Measurements from ENCODE around the gene BRCC3. TPM values are rescaled to one million over a fixed set of nuclear protein-coding genes. Genes with fewer than 3 reads are reported as not detected.

The BRCC3 gene
- polyA plus RNA-seq, result 26.0 TPM
- long read RNA-seq, donor 1, transcript BRCC3-208 (10 exons, 2,694 nt), result major isoform, 5 of 5 reads
- long read RNA-seq, donor 1, partial matches to known transcripts, result 0 of 5 reads
- long read RNA-seq, donor 1, other reads (novel, unspliced or antisense), result 0 of 5 reads
- long read RNA-seq, donor 2, transcript BRCC3-208 (10 exons, 2,694 nt), result major isoform, 7 of 14 reads
- long read RNA-seq, donor 2, partial matches to known transcripts, result 0 of 14 reads
- long read RNA-seq, donor 2, other reads (novel, unspliced or antisense), result 7 of 14 reads
- long read RNA-seq, donor 3, transcript BRCC3-208 (10 exons, 2,694 nt), result major isoform, 10 of 18 reads
- long read RNA-seq, donor 3, partial matches to known transcripts, result 5 of 18 reads
- long read RNA-seq, donor 3, other reads (novel, unspliced or antisense), result 0 of 18 reads
- long read RNA-seq, donor 4, result 0 reads
- long read RNA-seq, donor 5, transcript BRCC3-208 (10 exons, 2,694 nt), result major isoform, 5 of 5 reads
- long read RNA-seq, donor 5, partial matches to known transcripts, result 0 of 5 reads
- long read RNA-seq, donor 5, other reads (novel, unspliced or antisense), result 0 of 5 reads
- long read RNA-seq, donor 6, transcript BRCC3-208 (10 exons, 2,694 nt), result major isoform, 6 of 8 reads
- long read RNA-seq, donor 6, partial matches to known transcripts, result 0 of 8 reads
- long read RNA-seq, donor 6, other reads (novel, unspliced or antisense), result 0 of 8 reads
- long read RNA-seq, donor 7, partial matches to known transcripts, result 0 of 3 reads
- long read RNA-seq, donor 7, other reads (novel, unspliced or antisense), result 0 of 3 reads
- long read RNA-seq, donor 8, transcript BRCC3-208 (10 exons, 2,694 nt), result major isoform, 7 of 8 reads
- long read RNA-seq, donor 8, partial matches to known transcripts, result 0 of 8 reads
- long read RNA-seq, donor 8, other reads (novel, unspliced or antisense), result 0 of 8 reads
- long read RNA-seq, donor 9, transcript BRCC3-208 (10 exons, 2,694 nt), result major isoform, 10 of 11 reads
- long read RNA-seq, donor 9, partial matches to known transcripts, result 0 of 11 reads
- long read RNA-seq, donor 9, other reads (novel, unspliced or antisense), result 0 of 11 reads
- long read RNA-seq, donor 10, transcript BRCC3-208 (10 exons, 2,694 nt), result major isoform, 6 of 7 reads
- long read RNA-seq, donor 10, partial matches to known transcripts, result 0 of 7 reads
- long read RNA-seq, donor 10, other reads (novel, unspliced or antisense), result 0 of 7 reads
- long read RNA-seq, donor 11, transcript BRCC3-208 (10 exons, 2,694 nt), result major isoform, 11 of 12 reads
- long read RNA-seq, donor 11, partial matches to known transcripts, result 0 of 12 reads
- long read RNA-seq, donor 11, other reads (novel, unspliced or antisense), result 0 of 12 reads

DNA sequence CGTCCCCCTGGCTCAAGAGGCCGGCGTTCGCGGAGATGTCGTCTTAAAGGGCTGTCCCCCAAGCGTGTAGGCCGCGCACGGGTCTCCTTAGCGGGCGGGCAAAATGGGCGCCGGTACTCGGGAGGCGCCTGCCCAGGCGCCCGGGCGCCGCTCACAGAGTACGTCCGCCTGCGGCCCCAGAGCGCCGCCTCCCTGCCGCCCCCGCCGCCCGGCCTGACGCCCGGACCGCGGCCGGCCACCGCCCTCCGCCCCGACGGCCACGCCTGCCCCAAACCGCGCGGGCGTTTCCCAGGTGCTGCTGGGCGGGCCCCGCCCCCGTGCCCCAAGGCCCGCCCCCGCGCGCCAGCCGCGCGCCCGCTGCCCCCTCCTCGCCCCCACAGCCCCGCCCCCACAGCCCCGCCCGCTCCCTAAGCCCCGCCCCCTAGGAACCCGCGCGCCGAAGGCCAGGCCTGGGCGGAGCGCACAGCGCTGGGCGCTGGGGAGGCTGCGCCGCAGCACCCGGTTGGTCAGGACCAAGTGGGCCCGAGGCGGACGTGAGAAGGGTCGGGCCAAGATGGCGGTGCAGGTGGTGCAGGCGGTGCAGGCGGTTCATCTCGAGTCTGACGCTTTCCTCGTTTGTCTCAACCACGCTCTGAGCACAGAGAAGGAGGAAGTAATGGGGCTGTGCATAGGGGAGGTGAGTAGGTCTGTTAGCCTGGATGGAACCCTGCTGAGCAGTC lies at the start of gene BRCC3, which contains the start of the genes CMC4 and MTCP1:
Gene BRCC3, plus strand, starts transcription at position 534 of the 719 bp plus-strand sequence. Its CDS starts 20 bp downstream, at position 554.
Gene CMC4, minus strand, starts transcription at position 162 of the 719 bp plus-strand sequence. CDS start 7,113 bp downstream, outside the sequence.
Gene MTCP1, minus strand, starts transcription at position 162 of the 719 bp plus-strand sequence. CDS start 5,126 bp downstream, outside the sequence.
- H3K27ac ChIP-seq (ENCODE audit: low read length), result peak within 1 kb of the TSS; percentile 86
- H3K4me1 ChIP-seq (ENCODE audit: control insufficient read depth, insufficient read depth, low read length), result no peaks in the 10 kb centered on the region
- no CpG with 5 or more reads among the region's 81 CpGs for WGBS (ENCODE audit: insufficient coverage, low lambda C conversion rate)
- peak; percentile 73 to 85 for DNase-seq
- H3K9me3 ChIP-seq (ENCODE audit: control insufficient read depth, low read depth, low read length), result no peaks in the 10 kb centered on the region
- peaks cover 9% of the 10 kb centered on the region for H3K36me3 ChIP-seq (ENCODE audit: control insufficient read depth, insufficient read depth, low read length)
- H3K27me3 ChIP-seq (ENCODE audit: control insufficient read depth, insufficient read depth, low read length), result no peaks in the 10 kb centered on the region
- peak within 1 kb of the TSS; percentile 81 for H3K4me3 ChIP-seq (ENCODE audit: low read length)

- H3K36me3 ChIP-seq (ENCODE audit: control insufficient read depth, insufficient read depth, low read length), result no peaks in the 10 kb centered on the region
- no peaks in the 10 kb centered on the region for H3K27me3 ChIP-seq (ENCODE audit: control insufficient read depth, insufficient read depth, low read length)
- DNase-seq, result no peak
- no CpG with 5 or more reads among the region's 1 CpG for WGBS (ENCODE audit: insufficient coverage, low lambda C conversion rate)
- H3K9me3 ChIP-seq (ENCODE audit: control insufficient read depth, low read depth, low read length), result no peaks in the 10 kb centered on the region
- peaks cover 4% of the 10 kb centered on the region for H3K4me1 ChIP-seq (ENCODE audit: control insufficient read depth, insufficient read depth, low read length)
- H3K27ac ChIP-seq (ENCODE audit: low read length), result no peak within 1 kb of the TSS
- H3K4me3 ChIP-seq (ENCODE audit: low read length), result no peak within 1 kb of the TSS
Measured at GRCh38 chrX:155022585-155022984, 48.7 kb upstream of the BRCC3 start, which contains the start of gene F8. Gene F8, minus strand, starts transcription at chrX:155022723. Its CDS starts 171 bp downstream, at chrX:155022552.

GRCh38 chrX:155023907-155024833 lies 47.1 kb upstream of the BRCC3 start:
- no CpG with 5 or more reads among the region's 6 CpGs for WGBS (ENCODE audit: insufficient coverage, low lambda C conversion rate)
- no peaks in the 10 kb centered on the region for H3K36me3 ChIP-seq (ENCODE audit: control insufficient read depth, insufficient read depth, low read length)
- peaks cover 9% of the 10 kb centered on the region for H3K4me1 ChIP-seq (ENCODE audit: control insufficient read depth, insufficient read depth, low read length)
- H3K4me3 ChIP-seq (ENCODE audit: low read length), result no peak overlapping the region
- H3K27me3 ChIP-seq (ENCODE audit: control insufficient read depth, insufficient read depth, low read length), result no peaks in the 10 kb centered on the region
- no peak for DNase-seq
- H3K27ac ChIP-seq (ENCODE audit: low read length), result no peak overlapping the region
- no peaks in the 10 kb centered on the region for H3K9me3 ChIP-seq (ENCODE audit: control insufficient read depth, low read depth, low read length)

GRCh38 chrX:155026420-155026726 lies 44.9 kb upstream of the BRCC3 start:
- Histone ChIP-seq H3K9me3 (ENCODE audit: control insufficient read depth, low read depth, low read length) (no peaks in the 10 kb centered on the region), H3K4me3 (ENCODE audit: low read length) (peak overlapping the region; percentile 49), H3K36me3 (ENCODE audit: control insufficient read depth, insufficient read depth, low read length) (no peaks in the 10 kb centered on the region), H3K4me1 (ENCODE audit: control insufficient read depth, insufficient read depth, low read length) (peaks cover 9% of the 10 kb centered on the region), H3K27ac (ENCODE audit: low read length) (peak overlapping the region; percentile 92), H3K27me3 (ENCODE audit: control insufficient read depth, insufficient read depth, low read length) (no peaks in the 10 kb centered on the region)
- 0% methylated on average over 1 of the region's 16 CpGs for WGBS (ENCODE audit: insufficient coverage, low lambda C conversion rate)
- DNase-seq, result no peak

- Histone ChIP-seq H3K36me3 (ENCODE audit: control insufficient read depth, insufficient read depth, low read length) (no peaks in the 10 kb centered on the region), H3K4me1 (ENCODE audit: control insufficient read depth, insufficient read depth, low read length) (peaks cover 9% of the 10 kb centered on the region), H3K27me3 (ENCODE audit: control insufficient read depth, insufficient read depth, low read length) (no peaks in the 10 kb centered on the region), H3K4me3 (ENCODE audit: low read length) (peak within 1 kb of the TSS; percentile 67), H3K9me3 (ENCODE audit: control insufficient read depth, low read depth, low read length) (no peaks in the 10 kb centered on the region), H3K27ac (ENCODE audit: low read length) (peak within 1 kb of the TSS; percentile 92)
- DNase-seq, result peak; percentile 92 to 95
- WGBS (ENCODE audit: insufficient coverage, low lambda C conversion rate), result no CpG with 5 or more reads among the region's 82 CpGs
Measured at GRCh38 chrX:155026727-155027508, 44.4 kb upstream of the BRCC3 start, which contains the start of gene FUNDC2. Gene FUNDC2, plus strand, starts transcription at chrX:155026844. Its CDS starts 95 bp downstream, at chrX:155026939.

DNA sequence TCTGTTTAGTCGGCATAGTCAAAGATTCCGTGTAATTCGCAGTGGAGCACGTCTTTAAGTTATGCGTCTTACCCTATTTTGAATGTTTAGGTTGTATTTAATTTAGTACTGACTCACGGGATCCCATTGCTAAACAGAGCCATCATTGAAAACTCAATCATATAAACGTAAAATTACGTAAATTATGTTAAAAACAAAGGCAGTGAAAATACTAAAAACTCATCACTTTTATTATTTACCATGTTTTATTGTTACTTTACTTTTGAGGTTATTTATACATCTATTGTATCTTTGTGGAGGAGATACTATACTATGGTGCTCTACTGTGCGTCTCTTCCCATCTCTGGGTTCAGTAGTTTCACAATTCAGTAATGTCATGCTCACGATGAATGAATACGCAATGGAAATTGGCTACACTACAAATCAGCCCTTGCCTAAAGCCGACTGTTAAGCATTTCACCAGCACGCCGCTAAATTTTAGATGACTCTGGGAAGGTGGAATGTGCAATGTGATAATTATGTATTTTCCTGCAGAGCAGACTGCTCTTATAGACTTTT lies 43.7 kb upstream of the BRCC3 start:
- peak; percentile 16 to 55 for DNase-seq
- Histone ChIP-seq H3K27ac (ENCODE audit: low read length) (peak overlapping the region; percentile 92), H3K4me3 (ENCODE audit: low read length) (peak overlapping the region; percentile 67), H3K4me1 (ENCODE audit: control insufficient read depth, insufficient read depth, low read length) (peaks cover 9% of the 10 kb centered on the region), H3K9me3 (ENCODE audit: control insufficient read depth, low read depth, low read length) (no peaks in the 10 kb centered on the region), H3K27me3 (ENCODE audit: control insufficient read depth, insufficient read depth, low read length) (no peaks in the 10 kb centered on the region), H3K36me3 (ENCODE audit: control insufficient read depth, insufficient read depth, low read length) (no peaks in the 10 kb centered on the region)
- 0% methylated on average over 2 of the region's 14 CpGs for WGBS (ENCODE audit: insufficient coverage, low lambda C conversion rate)

DNA sequence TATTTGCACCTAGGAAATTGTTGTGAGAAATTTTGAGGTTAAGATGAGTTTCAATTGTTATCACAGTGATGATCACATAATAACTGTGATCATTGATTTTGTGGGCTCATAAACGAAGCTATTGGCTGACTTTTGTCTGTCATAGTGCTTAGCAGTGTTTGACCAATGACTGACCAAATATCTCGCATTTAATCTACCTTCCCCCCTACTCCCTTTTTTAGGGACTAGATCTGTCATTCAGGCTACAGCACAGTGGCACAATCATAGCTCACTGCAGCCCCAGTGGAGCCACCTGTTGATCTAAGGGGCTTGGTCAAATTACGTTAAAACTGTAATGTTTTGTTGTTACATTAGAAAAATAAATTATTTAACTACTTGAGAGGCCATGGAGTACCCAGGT lies 43.2 kb upstream of the BRCC3 start:
- WGBS (ENCODE audit: insufficient coverage, low lambda C conversion rate), result no CpG with 5 or more reads among the region's 3 CpGs
- Histone ChIP-seq H3K4me1 (ENCODE audit: control insufficient read depth, insufficient read depth, low read length) (peaks cover 9% of the 10 kb centered on the region), H3K9me3 (ENCODE audit: control insufficient read depth, low read depth, low read length) (no peaks in the 10 kb centered on the region), H3K4me3 (ENCODE audit: low read length) (peak overlapping the region; percentile 67), H3K36me3 (ENCODE audit: control insufficient read depth, insufficient read depth, low read length) (no peaks in the 10 kb centered on the region), H3K27ac (ENCODE audit: low read length) (peak overlapping the region; percentile 92), H3K27me3 (ENCODE audit: control insufficient read depth, insufficient read depth, low read length) (no peaks in the 10 kb centered on the region)
- DNase-seq, result no peak

- H3K9me3 ChIP-seq (ENCODE audit: control insufficient read depth, low read depth, low read length), result no peaks in the 10 kb centered on the region
- peak in 1 of 2 donors; percentile 9 for DNase-seq
- H3K27me3 ChIP-seq (ENCODE audit: control insufficient read depth, insufficient read depth, low read length), result no peaks in the 10 kb centered on the region
- H3K36me3 ChIP-seq (ENCODE audit: control insufficient read depth, insufficient read depth, low read length), result no peaks in the 10 kb centered on the region
- no CpG with 5 or more reads among the region's 2 CpGs for WGBS (ENCODE audit: insufficient coverage, low lambda C conversion rate)
- H3K4me3 ChIP-seq (ENCODE audit: low read length), result no peak overlapping the region
- H3K4me1 ChIP-seq (ENCODE audit: control insufficient read depth, insufficient read depth, low read length), result peaks cover 9% of the 10 kb centered on the region
- H3K27ac ChIP-seq (ENCODE audit: low read length), result no peak overlapping the region
Measured at GRCh38 chrX:155028877-155029291, 42.4 kb upstream of the BRCC3 start.
